KG1 (cell line): ENCODE measurements around the gene LRP1B.

Experiments
- DNase-seq: peaks from one replicate; lab custom pipeline; 2025; lab: John Stamatoyannopoulos, UW

The LRP1B gene

GRCh38 chr2:141957321-141957720, 173.5 kb downstream of the LRP1B start:
- no peak for DNase-seq

- DNase-seq, result no peak
These were observed 183.3 kb downstream of the LRP1B start for GRCh38 chr2:141947396-141948114.

GRCh38 chr2:141946016-141946415, 184.8 kb downstream of the LRP1B start:
- no peak for DNase-seq

- DNase-seq, result no peak
These were observed 186.9 kb downstream of the LRP1B start for GRCh38 chr2:141943918-141944317.

- no peak for DNase-seq
These were observed 188.6 kb downstream of the LRP1B start for GRCh38 chr2:141942006-141942789.

- no peak for DNase-seq
These were observed 189.6 kb downstream of the LRP1B start for GRCh38 chr2:141941210-141941714.

- no peak for DNase-seq
These were observed 190.1 kb downstream of the LRP1B start for GRCh38 chr2:141940709-141941108.

GRCh38 chr2:141933226-141933625, 197.6 kb downstream of the LRP1B start:
- no peak for DNase-seq

- no peak for DNase-seq
These were observed 198.6 kb downstream of the LRP1B start for GRCh38 chr2:141932261-141932660.

- no peak for DNase-seq
These were observed 199.0 kb downstream of the LRP1B start for GRCh38 chr2:141931797-141932196.

- no peak for DNase-seq
These were observed 200.0 kb downstream of the LRP1B start for GRCh38 chr2:141930803-141931202.

- DNase-seq, result no peak
These were observed 201.2 kb downstream of the LRP1B start for GRCh38 chr2:141929331-141930252.

GRCh38 chr2:141928476-141928875, 202.3 kb downstream of the LRP1B start:
- no peak for DNase-seq

- no peak for DNase-seq
These were observed 203.3 kb downstream of the LRP1B start for GRCh38 chr2:141927536-141927935.

- DNase-seq, result no peak
These were observed 205.3 kb downstream of the LRP1B start for GRCh38 chr2:141925511-141925910.

GRCh38 chr2:141923657-141924056, 207.2 kb downstream of the LRP1B start:
- DNase-seq, result no peak

GRCh38 chr2:141911485-141912066, 219.2 kb downstream of the LRP1B start:
- DNase-seq, result peak; percentile 48

GRCh38 chr2:141906678-141907077, 224.1 kb downstream of the LRP1B start:
- no peak for DNase-seq

- no peak for DNase-seq
These were observed 230.0 kb downstream of the LRP1B start for GRCh38 chr2:141900826-141901225.

- DNase-seq, result no peak
These were observed 231.1 kb downstream of the LRP1B start for GRCh38 chr2:141899740-141900139.

GRCh38 chr2:141889788-141890187, 241.0 kb downstream of the LRP1B start:
- DNase-seq, result no peak
